ENCODE results near the gene TMEM204.

DNA sequence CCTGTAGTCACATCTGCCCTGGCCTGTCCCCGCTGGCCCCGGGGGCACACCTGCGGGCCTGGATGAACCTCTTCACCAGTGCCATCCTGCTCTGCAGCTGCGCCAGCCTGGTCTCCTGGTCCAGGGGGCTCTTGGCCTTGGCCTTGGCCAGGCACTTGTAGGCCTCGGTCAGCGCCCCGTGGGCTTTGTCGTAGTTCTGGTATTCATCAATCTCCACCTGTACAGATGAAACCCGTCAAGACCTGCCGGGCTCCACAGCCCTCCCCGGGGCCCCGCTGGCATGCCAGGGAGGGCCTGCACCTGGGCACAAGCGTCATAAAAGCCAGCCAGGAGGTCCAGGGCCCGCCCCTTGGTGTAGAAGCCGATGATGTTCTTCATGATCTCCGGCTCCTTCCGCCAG is 13.6 kb upstream of the TMEM204 start:
- TF ChIP-seq POLR2AphosphoS5 (IDR thresholded peaks at IDR 0.05) (no peak), POLR2A (IDR thresholded peaks at IDR 0.05) (no peak)
- TF ChIP-seq, protein P1, sequence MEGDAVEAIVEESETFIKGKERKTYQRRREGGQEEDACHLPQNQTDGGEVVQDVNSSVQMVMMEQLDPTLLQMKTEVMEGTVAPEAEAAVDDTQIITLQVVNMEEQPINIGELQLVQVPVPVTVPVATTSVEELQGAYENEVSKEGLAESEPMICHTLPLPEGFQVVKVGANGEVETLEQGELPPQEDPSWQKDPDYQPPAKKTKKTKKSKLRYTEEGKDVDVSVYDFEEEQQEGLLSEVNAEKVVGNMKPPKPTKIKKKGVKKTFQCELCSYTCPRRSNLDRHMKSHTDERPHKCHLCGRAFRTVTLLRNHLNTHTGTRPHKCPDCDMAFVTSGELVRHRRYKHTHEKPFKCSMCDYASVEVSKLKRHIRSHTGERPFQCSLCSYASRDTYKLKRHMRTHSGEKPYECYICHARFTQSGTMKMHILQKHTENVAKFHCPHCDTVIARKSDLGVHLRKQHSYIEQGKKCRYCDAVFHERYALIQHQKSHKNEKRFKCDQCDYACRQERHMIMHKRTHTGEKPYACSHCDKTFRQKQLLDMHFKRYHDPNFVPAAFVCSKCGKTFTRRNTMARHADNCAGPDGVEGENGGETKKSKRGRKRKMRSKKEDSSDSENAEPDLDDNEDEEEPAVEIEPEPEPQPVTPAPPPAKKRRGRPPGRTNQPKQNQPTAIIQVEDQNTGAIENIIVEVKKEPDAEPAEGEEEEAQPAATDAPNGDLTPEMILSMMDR (IDR thresholded peaks at IDR 0.05), result no peak
